Peyer's patch (tissue), 4 donors: ENCODE results near the gene SLU7.

Experiments used
- CTCF ChIP-seq, 6 experiments: fragments of 450-650 bp in 4 of 6; fragments of 200-600 bp in 2 of 6; sonication (generic) in 1 of 6; IDR thresholded peaks; one replicate each; pipeline ENCODE4 v1.5.1; 2017 to 2019; ENCODE audit warnings: antibody characterized with exemption in 6 of 6, mild to moderate bottlenecking in 3 of 6, moderate library complexity in 1 of 6
- POLR2A ChIP-seq, 2 donors: fragments of 450-650 bp; IDR thresholded peaks; one replicate each; pipeline ENCODE4 v1.5.1; 2017; ENCODE audit warnings: antibody characterized with exemption in 2 of 2, mild to moderate bottlenecking in 2 of 2, moderate library complexity in 2 of 2

GRCh38 chr5:160353379-160353778, 65.5 kb downstream of the SLU7 start:
- TF ChIP-seq CTCF (IDR thresholded peaks at IDR 0.05) (no peak), POLR2A (IDR thresholded peaks at IDR 0.05) (no peak)
